Measurements from ENCODE around the gene ZBTB21.
A peak's percentile ranks its signal among the peaks of the same experiment; 100 is the strongest.

GRCh38 chr21:41958886-41959563 lies 51.1 kb downstream of the ZBTB21 start:
- TF ChIP-seq, protein P1, sequence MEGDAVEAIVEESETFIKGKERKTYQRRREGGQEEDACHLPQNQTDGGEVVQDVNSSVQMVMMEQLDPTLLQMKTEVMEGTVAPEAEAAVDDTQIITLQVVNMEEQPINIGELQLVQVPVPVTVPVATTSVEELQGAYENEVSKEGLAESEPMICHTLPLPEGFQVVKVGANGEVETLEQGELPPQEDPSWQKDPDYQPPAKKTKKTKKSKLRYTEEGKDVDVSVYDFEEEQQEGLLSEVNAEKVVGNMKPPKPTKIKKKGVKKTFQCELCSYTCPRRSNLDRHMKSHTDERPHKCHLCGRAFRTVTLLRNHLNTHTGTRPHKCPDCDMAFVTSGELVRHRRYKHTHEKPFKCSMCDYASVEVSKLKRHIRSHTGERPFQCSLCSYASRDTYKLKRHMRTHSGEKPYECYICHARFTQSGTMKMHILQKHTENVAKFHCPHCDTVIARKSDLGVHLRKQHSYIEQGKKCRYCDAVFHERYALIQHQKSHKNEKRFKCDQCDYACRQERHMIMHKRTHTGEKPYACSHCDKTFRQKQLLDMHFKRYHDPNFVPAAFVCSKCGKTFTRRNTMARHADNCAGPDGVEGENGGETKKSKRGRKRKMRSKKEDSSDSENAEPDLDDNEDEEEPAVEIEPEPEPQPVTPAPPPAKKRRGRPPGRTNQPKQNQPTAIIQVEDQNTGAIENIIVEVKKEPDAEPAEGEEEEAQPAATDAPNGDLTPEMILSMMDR (IDR thresholded peaks at IDR 0.05): no peak
- TF ChIP-seq POLR2A (IDR thresholded peaks at IDR 0.05) (no peak), POLR2AphosphoS5 (IDR thresholded peaks at IDR 0.05) (peak in 1 of 3 donors; percentile 22)
